ENCODE measurements around the gene MKNK2. TPM values are rescaled to one million over a fixed set of nuclear protein-coding genes. Genes with fewer than 3 reads are reported as not detected.

The MKNK2 gene
- total RNA-seq, 1 donor from 2014 or later: 32.4 TPM

GRCh38 chr19:2058570-2059421 is 7.8 kb upstream of the MKNK2 start:
- Histone ChIP-seq H3K36me3 (ENCODE audit: control insufficient read depth in 3 of 3, insufficient read depth in 3 of 3, low read length in 3 of 3) (no peaks in the 10 kb centered on the region), H3K9ac (ENCODE audit: low read depth in 1 of 3, low read length in 3 of 3) (peak overlapping the region; percentile 71 to 98 (median 93)), H3K4me3 (ENCODE audit: low read length in 3 of 3) (peak overlapping the region in 2 of 3 donors; percentile 2 to 60), H3K4me1 (ENCODE audit: control insufficient read depth in 3 of 3, insufficient read depth in 3 of 3, low read length in 3 of 3) (peaks cover 54 to 77% (median 64%) of the 10 kb centered on the region in 3 donors), H3K27ac (ENCODE audit: low read depth, low read length) (peak overlapping the region; percentile 99), H3K9me3 (ENCODE audit: control insufficient read depth in 3 of 3, low read length in 3 of 3) (no peaks in the 10 kb centered on the region), H3K27me3 (ENCODE audit: control insufficient read depth in 3 of 3, insufficient read depth in 3 of 3, low read length in 3 of 3) (no peaks in the 10 kb centered on the region)

- H3K9ac ChIP-seq (ENCODE audit: low read depth in 1 of 3, low read length in 3 of 3): peak overlapping the region in 1 of 3 donors; percentile 33
- H3K4me3 ChIP-seq (ENCODE audit: low read length in 3 of 3): no peak overlapping the region
- H3K4me1 ChIP-seq (ENCODE audit: control insufficient read depth in 3 of 3, insufficient read depth in 3 of 3, low read length in 3 of 3): peaks cover 49 to 72% (median 65%) of the 10 kb centered on the region in 3 donors
- no peaks in the 10 kb centered on the region for H3K36me3 ChIP-seq (ENCODE audit: control insufficient read depth in 3 of 3, insufficient read depth in 3 of 3, low read length in 3 of 3)
- no peaks in the 10 kb centered on the region for H3K27me3 ChIP-seq (ENCODE audit: control insufficient read depth in 3 of 3, insufficient read depth in 3 of 3, low read length in 3 of 3)
- H3K27ac ChIP-seq (ENCODE audit: low read depth, low read length): peak overlapping the region; percentile 99
- H3K9me3 ChIP-seq (ENCODE audit: control insufficient read depth in 3 of 3, low read length in 3 of 3): no peaks in the 10 kb centered on the region
Observed at GRCh38 chr19:2057484-2058469, 6.7 kb upstream of the MKNK2 start.

- Histone ChIP-seq H3K4me3 (ENCODE audit: low read length in 3 of 3) (no peak overlapping the region), H3K9ac (ENCODE audit: low read depth in 1 of 3, low read length in 3 of 3) (peak overlapping the region in 1 of 3 donors; percentile 8), H3K27ac (ENCODE audit: low read depth, low read length) (peak overlapping the region; percentile 51), H3K27me3 (ENCODE audit: control insufficient read depth in 3 of 3, insufficient read depth in 3 of 3, low read length in 3 of 3) (no peaks in the 10 kb centered on the region), H3K4me1 (ENCODE audit: control insufficient read depth in 3 of 3, insufficient read depth in 3 of 3, low read length in 3 of 3) (peaks cover 48 to 70% (median 66%) of the 10 kb centered on the region in 3 donors), H3K9me3 (ENCODE audit: control insufficient read depth in 3 of 3, low read length in 3 of 3) (no peaks in the 10 kb centered on the region), H3K36me3 (ENCODE audit: control insufficient read depth in 3 of 3, insufficient read depth in 3 of 3, low read length in 3 of 3) (no peaks in the 10 kb centered on the region)
Observed at GRCh38 chr19:2056837-2057192, 5.8 kb upstream of the MKNK2 start.

GRCh38 chr19:2055931-2056836 is 5.1 kb upstream of the MKNK2 start:
- peak overlapping the region; percentile 61 to 74 (median 62) for H3K9ac ChIP-seq (ENCODE audit: low read depth in 1 of 3, low read length in 3 of 3)
- peaks cover 52 to 73% (median 70%) of the 10 kb centered on the region in 3 donors for H3K4me1 ChIP-seq (ENCODE audit: control insufficient read depth in 3 of 3, insufficient read depth in 3 of 3, low read length in 3 of 3)
- H3K4me3 ChIP-seq (ENCODE audit: low read length in 3 of 3): peak overlapping the region; percentile 36 to 52 (median 48)
- H3K27me3 ChIP-seq (ENCODE audit: control insufficient read depth in 3 of 3, insufficient read depth in 3 of 3, low read length in 3 of 3): no peaks in the 10 kb centered on the region
- peak overlapping the region; percentile 86 for H3K27ac ChIP-seq (ENCODE audit: low read depth, low read length)
- H3K36me3 ChIP-seq (ENCODE audit: control insufficient read depth in 3 of 3, insufficient read depth in 3 of 3, low read length in 3 of 3): no peaks in the 10 kb centered on the region
- no peaks in the 10 kb centered on the region for H3K9me3 ChIP-seq (ENCODE audit: control insufficient read depth in 3 of 3, low read length in 3 of 3)

GRCh38 chr19:2054763-2055162 is 3.7 kb upstream of the MKNK2 start:
- no peaks in the 10 kb centered on the region for H3K9me3 ChIP-seq (ENCODE audit: control insufficient read depth in 3 of 3, low read length in 3 of 3)
- peak overlapping the region in 1 of 3 donors; percentile 33 for H3K9ac ChIP-seq (ENCODE audit: low read depth in 1 of 3, low read length in 3 of 3)
- peaks cover 0 to 5% (median 0%) of the 10 kb centered on the region in 3 donors for H3K36me3 ChIP-seq (ENCODE audit: control insufficient read depth in 3 of 3, insufficient read depth in 3 of 3, low read length in 3 of 3)
- H3K27ac ChIP-seq (ENCODE audit: low read depth, low read length): no peak overlapping the region
- H3K4me1 ChIP-seq (ENCODE audit: control insufficient read depth in 3 of 3, insufficient read depth in 3 of 3, low read length in 3 of 3): peaks cover 40 to 62% (median 61%) of the 10 kb centered on the region in 3 donors
- H3K27me3 ChIP-seq (ENCODE audit: control insufficient read depth in 3 of 3, insufficient read depth in 3 of 3, low read length in 3 of 3): no peaks in the 10 kb centered on the region
- H3K4me3 ChIP-seq (ENCODE audit: low read length in 3 of 3): no peak overlapping the region

GRCh38 chr19:2053601-2054389 is 2.8 kb upstream of the MKNK2 start:
- Histone ChIP-seq H3K4me3 (ENCODE audit: low read length in 3 of 3) (no peak overlapping the region), H3K27me3 (ENCODE audit: control insufficient read depth in 3 of 3, insufficient read depth in 3 of 3, low read length in 3 of 3) (no peaks in the 10 kb centered on the region), H3K9me3 (ENCODE audit: control insufficient read depth in 3 of 3, low read length in 3 of 3) (no peaks in the 10 kb centered on the region), H3K4me1 (ENCODE audit: control insufficient read depth in 3 of 3, insufficient read depth in 3 of 3, low read length in 3 of 3) (peaks cover 40 to 62% (median 61%) of the 10 kb centered on the region in 3 donors), H3K36me3 (ENCODE audit: control insufficient read depth in 3 of 3, insufficient read depth in 3 of 3, low read length in 3 of 3) (peaks cover 0 to 6% (median 0%) of the 10 kb centered on the region in 3 donors), H3K9ac (ENCODE audit: low read depth in 1 of 3, low read length in 3 of 3) (peak overlapping the region in 1 of 3 donors; percentile 25), H3K27ac (ENCODE audit: low read depth, low read length) (peak overlapping the region; percentile 23)

- Histone ChIP-seq H3K4me3 (ENCODE audit: low read length in 3 of 3) (peak overlapping the region; percentile 56 to 79 (median 64)), H3K9ac (ENCODE audit: low read depth in 1 of 3, low read length in 3 of 3) (peak overlapping the region; percentile 58 to 94 (median 77)), H3K27me3 (ENCODE audit: control insufficient read depth in 3 of 3, insufficient read depth in 3 of 3, low read length in 3 of 3) (no peaks in the 10 kb centered on the region), H3K9me3 (ENCODE audit: control insufficient read depth in 3 of 3, low read length in 3 of 3) (no peaks in the 10 kb centered on the region), H3K4me1 (ENCODE audit: control insufficient read depth in 3 of 3, insufficient read depth in 3 of 3, low read length in 3 of 3) (peaks cover 51 to 69% (median 66%) of the 10 kb centered on the region in 3 donors), H3K27ac (ENCODE audit: low read depth, low read length) (peak overlapping the region; percentile 79), H3K36me3 (ENCODE audit: control insufficient read depth in 3 of 3, insufficient read depth in 3 of 3, low read length in 3 of 3) (peaks cover 0 to 13% (median 0%) of the 10 kb centered on the region in 3 donors)
Observed at GRCh38 chr19:2051773-2052704, 995 bp upstream of the MKNK2 start.

- Histone ChIP-seq H3K4me1 (ENCODE audit: control insufficient read depth in 3 of 3, insufficient read depth in 3 of 3, low read length in 3 of 3) (peaks cover 60 to 73% (median 69%) of the 10 kb centered on the region in 3 donors), H3K4me3 (ENCODE audit: low read length in 3 of 3) (peak overlapping the region; percentile 85 to 93 (median 90)), H3K9ac (ENCODE audit: low read depth in 1 of 3, low read length in 3 of 3) (peak overlapping the region; percentile 93 to 99 (median 97)), H3K27ac (ENCODE audit: low read depth, low read length) (peak overlapping the region; percentile 96), H3K27me3 (ENCODE audit: control insufficient read depth in 3 of 3, insufficient read depth in 3 of 3, low read length in 3 of 3) (no peaks in the 10 kb centered on the region), H3K9me3 (ENCODE audit: control insufficient read depth in 3 of 3, low read length in 3 of 3) (no peaks in the 10 kb centered on the region), H3K36me3 (ENCODE audit: control insufficient read depth in 3 of 3, insufficient read depth in 3 of 3, low read length in 3 of 3) (peaks cover 5 to 22% (median 11%) of the 10 kb centered on the region in 3 donors)
Observed at GRCh38 chr19:2050349-2050990, 574 bp downstream of the MKNK2 start.
